Activated CD4-positive, alpha-beta T cell treated with anti-CD3 and anti-CD28 coated beads, Interleukin-2, amount 50 U/mL, for 16 hours (primary cell): ENCODE data around the gene SMARCA4.
A peak's percentile ranks its signal among the peaks of the same experiment; 100 is the strongest.
"Not testable (repeated sequence)": the region's sequence is repeated elsewhere in the genome, so short reads cannot be mapped to it uniquely, and the experiment has no call there.

ENCODE experiments used
- DNase-seq: peaks from one replicate; pipeline ENCODE4 v3.0.0-alpha.2; 2020

Gene SMARCA4

DNA sequence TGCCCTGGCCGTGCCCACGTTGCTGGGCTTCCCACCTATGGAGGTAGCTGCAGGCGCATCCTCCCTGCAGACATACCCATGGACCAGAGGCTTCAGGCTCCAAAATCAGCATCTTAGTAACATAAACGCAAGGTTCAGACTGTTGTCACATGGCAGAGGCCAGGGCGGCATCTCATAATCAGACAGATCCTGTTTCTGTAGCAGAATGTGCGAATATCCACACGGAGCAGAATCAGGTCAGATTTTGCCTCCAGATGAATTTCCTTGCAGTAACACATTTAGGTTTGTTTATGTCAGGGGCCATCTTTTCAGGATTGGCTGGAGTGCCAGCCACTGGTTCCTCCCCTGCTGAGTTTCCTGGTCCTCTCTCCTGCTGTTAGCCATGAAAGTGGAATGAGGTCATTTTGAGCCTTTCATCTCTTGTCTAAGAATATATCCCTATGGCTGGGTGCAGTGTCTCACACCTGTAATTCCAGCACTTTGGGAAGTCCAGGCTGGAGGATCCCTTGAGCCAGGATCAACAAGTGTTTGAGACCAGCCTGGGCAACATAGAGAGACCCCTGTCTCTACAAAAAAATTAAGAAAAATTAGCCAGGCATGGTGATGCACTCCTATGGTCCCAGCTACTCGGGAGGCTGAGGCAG, 20.5 kb downstream of the SMARCA4 start:
- no peak for DNase-seq

DNA sequence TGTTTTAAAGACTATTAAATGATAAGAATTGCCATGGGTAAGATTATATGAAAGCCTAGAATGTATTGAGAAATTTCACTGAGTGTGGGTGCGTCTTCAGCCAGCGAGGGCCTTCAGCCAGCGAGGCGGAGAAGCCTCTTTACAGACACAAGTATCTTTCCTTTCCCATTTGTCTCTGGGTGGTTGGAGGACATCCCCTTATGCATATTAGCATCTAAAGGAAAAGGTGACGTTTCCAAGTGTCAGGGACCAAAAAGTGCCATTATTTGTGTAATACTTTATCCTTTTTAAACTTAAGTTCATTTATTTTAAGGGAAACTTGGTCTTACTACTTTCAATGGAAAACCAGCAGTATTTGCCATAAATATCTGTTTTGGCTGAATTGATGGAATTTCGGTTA, 22.2 kb downstream of the SMARCA4 start:
- DNase-seq = no peak

DNA sequence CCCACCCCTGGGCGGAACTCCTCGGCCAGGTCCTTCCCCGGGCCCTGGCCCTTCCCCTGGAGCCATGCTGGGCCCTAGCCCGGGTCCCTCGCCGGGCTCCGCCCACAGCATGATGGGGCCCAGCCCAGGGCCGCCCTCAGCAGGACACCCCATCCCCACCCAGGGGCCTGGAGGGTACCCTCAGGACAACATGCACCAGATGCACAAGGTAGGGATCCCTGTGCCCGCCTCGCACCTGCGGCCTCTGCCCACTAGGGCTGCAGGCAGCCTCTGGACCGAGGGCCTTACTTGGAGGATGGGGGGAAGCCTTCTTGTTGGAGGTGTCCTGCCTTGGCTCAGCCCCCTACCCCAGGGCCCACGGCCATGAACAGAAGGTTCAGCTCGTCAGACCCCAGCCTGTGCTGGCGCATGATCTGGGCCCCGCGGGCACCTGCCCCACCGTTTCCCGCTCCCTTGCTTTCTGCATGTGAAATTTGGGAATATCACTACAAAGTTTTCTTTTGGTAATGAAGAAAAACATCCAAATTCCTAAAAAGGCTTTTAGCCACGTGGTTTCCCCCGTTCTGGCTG, 23.4 kb downstream of the SMARCA4 start:
- DNase-seq = no peak

DNA sequence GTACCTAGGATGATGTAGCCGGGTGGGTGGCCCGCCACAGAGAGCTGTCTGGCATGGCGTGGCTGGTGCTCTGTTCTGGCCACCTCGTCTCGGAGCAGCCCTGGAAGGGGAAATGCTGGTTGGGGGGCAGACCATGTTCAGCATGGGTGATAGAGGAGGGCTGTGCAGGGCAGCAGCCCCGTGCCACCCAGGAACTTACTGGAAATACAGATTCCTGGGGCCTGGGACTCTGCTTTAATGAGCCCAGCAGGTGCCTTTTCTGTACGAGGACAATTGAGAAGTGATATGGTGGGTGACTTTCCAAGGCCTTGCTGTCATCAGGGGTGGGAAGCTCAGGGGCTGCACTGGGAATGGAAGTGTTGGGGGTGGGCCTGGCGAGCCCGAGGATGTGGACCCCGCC, 24.7 kb downstream of the SMARCA4 start:
- no peak for DNase-seq

DNA sequence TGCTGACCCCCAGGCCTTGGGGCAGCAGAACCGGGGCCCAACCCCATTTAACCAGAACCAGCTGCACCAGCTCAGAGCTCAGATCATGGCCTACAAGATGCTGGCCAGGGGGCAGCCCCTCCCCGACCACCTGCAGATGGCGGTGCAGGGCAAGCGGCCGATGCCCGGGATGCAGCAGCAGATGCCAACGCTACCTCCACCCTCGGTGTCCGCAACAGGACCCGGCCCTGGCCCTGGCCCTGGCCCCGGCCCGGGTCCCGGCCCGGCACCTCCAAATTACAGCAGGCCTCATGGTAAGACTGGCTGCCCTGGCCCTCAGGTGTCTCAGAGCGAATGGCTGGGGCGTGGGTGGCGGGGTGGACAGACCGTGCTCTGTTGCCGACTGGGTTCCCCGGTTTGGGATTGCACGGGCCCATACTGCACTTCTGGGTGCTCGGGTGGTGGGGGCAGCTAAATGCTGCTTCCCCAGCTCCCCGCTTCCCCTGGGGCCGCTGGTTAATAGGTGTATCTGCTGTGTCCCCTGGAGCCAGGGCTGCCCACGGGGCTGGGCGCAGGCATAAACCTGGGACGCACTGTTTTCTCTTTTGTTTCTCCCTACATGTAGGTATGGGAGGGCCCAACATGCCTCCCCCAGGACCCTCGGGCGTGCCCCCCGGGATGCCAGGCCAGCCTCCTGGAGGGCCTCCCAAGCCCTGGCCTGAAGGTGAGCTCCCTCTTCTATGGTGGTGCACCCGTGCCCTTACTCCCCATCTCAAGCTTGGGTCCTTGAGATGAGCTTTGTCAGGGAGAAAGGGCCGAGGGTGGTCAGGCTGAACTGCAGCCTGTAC, 25.7 kb downstream of the SMARCA4 start:
- DNase-seq = no peak

DNA sequence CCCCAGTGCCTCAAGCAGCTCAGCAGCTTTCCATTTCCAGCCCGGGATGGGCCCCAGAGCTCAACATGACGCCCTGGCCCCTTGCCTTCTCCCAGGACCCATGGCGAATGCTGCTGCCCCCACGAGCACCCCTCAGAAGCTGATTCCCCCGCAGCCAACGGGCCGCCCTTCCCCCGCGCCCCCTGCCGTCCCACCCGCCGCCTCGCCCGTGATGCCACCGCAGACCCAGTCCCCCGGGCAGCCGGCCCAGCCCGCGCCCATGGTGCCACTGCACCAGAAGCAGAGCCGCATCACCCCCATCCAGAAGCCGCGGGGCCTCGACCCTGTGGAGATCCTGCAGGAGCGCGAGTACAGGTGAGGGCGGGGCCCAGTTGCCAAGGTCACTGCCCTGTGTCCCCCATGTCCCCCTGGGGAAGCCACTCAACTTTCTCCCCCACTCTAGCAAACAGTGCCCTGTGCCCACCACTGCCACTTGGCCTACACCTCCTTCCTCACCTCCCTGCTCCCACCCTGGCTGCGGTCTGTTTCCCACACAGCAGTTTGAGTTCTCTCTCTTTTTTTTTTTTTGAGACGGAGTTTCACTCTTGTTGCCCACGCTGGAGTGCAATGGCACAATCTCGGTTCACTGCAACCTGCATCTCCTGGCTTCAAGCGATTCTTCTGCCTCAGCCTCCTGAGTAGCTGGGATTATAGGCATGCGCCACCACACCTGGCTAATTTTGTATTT, 26.9 kb downstream of the SMARCA4 start:
- DNase-seq = no peak

DNA sequence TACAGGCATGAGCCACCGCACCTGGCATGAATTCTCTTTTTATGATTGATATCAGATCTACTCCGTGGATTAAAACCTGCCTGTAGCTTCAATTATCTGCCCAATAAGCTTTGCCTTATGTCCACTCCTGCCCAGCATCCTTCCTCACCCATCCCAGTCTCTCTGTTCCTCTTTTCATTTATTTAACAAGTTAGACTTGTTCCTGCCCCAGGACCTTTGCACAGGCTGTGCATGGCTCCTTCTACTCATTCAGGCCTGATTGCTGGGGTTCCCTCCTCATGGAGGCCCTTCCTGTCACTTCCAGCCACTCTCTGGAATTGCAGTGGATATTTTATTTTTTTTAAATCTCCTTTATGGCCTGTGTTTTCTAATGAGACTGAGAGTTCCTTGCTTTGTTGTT, 27.6 kb downstream of the SMARCA4 start:
- no peak for DNase-seq

DNA sequence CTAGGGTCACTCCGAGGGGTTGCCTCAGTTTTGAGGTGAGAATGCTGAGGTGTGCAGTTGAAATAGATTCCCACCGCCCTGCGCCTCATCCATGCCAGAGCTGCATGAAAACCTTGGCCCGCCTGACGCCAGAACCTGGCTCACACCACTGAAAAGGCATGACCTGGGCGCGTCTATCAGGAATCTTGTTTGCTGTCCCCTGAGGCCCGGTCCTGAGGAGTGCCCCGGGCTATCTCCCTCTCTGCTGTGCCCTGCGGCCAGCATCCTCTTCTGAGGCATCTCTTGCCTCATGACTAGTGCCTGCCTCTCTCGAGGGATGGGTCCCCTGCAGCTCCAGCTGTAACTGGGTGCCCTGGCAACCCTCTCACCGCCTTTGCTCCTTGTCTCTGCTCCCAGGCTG, 28.1 kb downstream of the SMARCA4 start:
- DNase-seq = no peak

DNA sequence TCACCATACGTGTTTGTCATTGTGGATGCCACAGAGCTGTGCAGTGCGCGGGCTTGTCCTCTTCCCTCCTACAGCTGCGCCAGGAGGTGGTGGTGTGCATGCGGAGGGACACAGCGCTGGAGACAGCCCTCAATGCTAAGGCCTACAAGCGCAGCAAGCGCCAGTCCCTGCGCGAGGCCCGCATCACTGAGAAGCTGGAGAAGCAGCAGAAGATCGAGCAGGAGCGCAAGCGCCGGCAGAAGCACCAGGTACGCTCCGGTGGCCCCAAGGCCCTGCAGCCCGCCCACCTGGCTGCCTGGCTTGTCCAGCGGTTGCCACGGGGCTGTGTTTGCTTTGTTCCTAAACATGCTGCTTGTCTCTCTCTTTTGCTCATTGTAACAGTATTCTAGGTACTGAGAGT, 30.2 kb downstream of the SMARCA4 start:
- DNase-seq = no peak

DNA sequence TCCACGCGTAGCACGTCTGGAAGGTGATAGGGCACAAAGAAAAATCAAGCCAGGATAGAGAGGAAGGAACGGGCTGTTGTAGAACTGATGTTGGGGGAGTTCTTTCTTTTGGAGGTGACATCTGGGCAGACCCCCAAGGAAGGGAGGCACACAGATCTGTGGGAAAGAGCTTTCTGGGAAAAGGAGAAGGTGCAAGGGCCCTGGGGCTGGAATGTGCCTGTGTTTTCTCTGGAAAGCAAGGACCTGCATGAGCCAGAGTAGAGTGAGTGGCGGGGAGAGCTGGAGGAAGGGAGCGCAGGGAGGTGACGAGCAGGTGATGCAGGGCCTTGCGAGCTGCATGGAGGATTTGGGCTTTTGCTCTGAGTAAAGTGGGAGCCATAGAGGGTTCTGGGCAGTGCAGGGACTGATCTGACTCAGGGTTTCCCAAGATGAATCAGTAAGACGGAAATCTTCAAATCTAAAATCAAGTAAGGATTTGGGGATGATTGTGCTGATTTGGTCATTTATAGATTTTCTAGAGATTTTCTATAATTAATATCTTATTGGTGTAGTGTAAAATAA, 30.8 kb downstream of the SMARCA4 start:
- peak; percentile 55 for DNase-seq

DNA sequence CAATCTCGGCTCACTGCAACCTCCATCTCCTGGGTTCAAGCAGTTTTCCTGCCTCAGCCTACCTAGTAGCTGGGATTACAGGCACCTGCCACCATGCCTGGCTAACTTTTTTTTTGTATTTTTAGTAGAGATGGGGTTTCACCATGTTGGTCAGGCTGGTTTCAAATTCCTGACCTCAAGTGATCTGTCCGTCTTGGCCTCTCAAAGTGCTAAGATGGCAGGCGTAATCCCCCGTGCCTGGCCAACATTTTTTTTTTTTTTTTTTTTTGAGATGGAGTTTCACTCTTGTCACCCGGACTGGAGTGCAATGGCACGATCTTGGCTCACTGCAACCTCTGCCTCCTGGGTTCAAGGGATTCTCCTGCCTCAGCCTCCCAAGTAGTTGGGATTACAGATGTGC, 31.3 kb downstream of the SMARCA4 start:
- DNase-seq = not testable (repeated sequence)

DNA sequence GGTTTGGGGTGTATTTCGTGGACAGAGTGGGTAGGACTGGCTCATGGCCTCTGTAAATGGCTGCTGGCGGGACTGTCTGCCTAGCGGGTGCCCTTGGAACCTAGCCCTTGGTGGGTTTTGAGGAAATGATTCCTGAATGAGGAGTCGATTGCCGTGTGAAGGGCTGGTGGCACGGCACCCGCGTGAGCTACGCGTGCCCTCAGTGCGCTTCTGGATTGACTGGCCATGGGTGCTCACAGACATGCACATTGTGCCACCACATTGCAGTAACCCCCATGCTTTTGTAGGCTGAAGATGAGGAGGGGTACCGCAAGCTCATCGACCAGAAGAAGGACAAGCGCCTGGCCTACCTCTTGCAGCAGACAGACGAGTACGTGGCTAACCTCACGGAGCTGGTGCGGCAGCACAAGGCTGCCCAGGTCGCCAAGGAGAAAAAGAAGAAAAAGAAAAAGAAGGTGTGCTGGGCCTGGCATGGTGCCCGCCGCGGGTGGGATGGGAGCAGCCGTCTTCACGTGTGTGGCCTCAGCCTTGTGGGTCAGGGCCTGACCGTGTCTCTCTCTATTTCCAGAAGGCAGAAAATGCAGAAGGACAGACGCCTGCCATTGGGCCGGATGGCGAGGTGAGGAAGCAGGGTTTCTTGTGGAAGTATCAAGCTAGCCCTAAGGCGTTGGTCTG, 35.2 kb downstream of the SMARCA4 start:
- no peak for DNase-seq

DNA sequence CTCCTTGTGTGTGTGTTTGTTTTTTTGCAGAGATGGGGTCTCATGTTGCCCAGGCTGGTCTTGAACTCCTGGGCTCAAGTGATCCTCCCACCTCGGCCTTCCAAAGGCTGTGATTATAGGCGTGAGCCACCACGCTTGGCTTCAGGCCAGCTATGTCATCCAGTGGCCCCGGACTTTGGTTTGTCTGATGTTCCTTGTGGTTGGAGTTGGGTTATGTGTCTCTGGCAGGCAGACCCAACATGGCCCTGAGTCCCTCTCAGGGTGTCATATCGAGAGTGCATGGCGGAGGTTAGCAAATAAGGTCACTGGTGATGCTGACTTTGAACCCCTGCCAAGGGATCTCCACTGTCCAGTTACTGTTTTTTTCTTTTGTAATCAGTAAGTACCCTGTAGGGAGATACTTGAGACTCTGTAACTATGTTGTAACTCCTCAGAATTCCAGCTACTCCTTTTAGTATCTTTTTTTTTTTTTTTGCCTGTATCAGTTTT, 37.3 kb downstream of the SMARCA4 start:
- DNase-seq = no peak

DNA sequence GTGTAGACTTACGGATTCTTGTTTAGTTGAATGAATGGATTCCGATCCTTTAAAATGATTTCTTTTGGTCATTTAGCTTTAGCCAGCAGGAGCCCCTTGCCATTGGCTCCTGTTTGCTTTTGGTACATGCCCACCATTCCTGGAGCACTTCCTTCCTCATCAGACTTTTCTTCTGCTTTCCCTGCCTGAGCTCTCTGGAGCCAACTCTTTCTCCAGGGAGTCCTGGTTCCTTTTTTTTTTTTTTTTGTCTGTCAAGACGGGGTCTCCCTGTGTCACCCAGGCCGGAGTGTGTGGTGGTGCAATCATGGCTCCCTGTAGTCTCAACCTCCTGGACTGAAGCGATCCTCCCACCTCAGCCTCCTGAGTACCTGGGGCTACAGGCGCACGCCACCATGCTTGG, 37.8 kb downstream of the SMARCA4 start:
- DNase-seq = no peak

DNA sequence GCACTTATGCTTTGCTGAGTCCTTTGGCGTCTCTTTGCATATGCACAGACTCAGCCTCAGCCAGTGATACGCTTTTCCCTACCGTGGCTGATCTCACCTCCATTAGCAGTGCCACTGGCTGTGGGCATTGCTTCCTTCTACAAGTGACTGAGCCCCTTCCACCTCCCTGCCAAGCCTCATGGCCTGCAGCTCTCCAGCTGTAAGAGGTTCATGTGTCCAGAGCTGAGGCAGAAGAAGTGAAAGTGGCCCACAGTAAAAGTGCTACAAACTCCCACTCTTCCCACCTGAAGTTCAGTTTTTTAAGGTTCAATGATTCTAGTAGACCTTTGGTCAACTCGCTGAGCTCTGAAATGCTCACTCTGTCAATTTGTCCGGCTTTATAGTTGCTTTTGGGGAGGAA, 44.7 kb downstream of the SMARCA4 start:
- no peak for DNase-seq

DNA sequence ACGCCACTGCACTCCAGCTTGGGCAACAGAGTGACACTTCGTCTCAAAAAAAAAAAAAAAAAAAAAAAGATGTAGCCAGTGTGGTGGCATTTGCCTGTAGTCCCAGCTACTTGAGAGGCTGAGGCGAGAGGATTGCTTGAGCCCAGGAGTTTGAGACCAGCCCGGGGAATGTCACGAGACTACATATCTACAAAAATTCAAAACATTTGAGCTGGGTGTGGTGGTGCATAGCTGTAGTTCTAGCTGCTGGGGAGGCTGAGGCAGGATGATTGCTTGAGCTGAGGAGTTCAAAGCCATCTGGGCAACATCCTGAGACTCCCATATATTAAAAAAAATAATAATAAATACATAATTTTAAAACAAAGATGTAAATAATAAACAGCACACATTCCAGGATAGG, 46.6 kb downstream of the SMARCA4 start:
- no peak for DNase-seq

DNA sequence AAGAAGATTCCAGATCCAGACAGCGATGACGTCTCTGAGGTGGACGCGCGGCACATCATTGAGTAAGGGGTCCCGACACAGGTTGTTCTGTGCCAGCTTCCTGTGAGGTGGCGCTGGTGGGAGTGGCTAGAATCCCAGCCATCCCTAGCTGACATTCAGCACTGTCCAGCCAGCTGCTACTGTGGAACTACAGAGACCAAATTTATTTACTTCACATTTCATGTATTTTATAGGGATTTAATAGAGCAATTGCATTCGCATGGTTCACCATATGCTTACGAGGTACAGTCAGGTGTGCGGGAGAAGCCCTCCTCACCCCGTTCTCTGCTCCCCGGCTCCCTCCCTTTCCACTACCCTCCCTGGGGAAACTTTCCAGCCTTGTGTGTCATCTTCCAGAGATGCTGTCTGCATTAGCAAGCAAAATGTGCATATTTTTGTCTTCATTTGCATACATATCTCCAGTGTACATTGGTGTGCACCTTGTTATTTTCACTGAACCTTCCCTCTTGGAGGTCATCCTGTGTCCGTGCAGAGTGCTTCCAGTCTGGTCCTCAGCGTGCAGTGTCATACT, 47.2 kb downstream of the SMARCA4 start:
- no peak for DNase-seq

DNA sequence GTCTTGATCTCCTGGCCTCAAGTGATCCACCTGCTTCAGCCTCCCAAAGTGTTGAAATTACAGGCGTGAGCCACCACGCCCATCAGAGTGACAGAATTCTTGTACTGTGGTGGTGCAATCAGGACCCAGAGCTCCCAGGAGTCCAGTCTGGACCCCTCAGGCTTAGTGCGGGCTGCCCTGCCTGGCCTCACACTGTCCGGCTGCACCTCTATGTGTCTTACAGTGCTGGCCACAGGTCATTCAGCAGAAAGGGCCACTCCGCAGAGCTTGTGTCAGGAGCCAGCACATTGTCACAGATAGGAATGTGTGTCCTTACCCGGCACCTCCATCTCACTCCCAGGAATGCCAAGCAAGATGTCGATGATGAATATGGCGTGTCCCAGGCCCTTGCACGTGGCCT, 49.2 kb downstream of the SMARCA4 start:
- no peak for DNase-seq

DNA sequence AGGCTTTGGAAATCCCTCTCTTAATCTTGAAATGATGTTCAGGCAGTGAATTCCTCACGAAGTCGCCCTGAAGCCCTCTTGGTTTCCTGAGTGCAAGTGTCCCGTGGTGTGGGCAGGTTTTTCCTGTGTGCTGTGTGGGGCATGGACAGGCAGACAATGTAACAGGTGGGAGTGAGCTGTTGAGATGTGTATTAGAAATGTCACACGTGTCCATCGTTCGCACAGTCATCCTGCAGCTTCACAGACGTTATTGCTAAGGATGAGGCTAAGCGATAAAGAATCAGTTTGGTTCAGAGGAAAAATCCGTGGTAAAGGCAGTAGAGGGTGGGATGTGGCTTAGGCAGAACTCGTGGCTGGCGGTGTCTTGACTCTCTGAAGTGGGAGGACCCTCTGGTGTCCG, 51.7 kb downstream of the SMARCA4 start:
- no peak for DNase-seq

DNA sequence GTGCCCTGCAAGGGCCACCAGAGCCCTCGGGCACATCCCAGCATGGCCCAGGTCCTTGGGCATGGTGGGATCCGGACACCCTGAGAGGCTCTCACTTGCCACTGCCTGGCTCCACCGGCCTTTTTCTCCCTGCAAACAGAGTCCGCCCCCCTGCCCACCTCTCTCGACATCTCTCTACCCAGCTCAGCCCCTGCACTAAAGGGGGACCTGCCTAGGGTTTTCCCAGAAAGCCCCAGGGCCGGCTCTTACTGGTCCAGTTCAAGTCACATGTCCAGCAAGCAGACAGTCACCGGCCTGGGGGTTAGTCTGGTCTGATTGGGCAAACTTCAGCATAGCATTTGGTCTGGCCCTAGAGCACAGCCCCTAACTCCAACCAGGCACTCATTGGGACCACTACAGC, 52.9 kb downstream of the SMARCA4 start:
- DNase-seq = no peak

DNA sequence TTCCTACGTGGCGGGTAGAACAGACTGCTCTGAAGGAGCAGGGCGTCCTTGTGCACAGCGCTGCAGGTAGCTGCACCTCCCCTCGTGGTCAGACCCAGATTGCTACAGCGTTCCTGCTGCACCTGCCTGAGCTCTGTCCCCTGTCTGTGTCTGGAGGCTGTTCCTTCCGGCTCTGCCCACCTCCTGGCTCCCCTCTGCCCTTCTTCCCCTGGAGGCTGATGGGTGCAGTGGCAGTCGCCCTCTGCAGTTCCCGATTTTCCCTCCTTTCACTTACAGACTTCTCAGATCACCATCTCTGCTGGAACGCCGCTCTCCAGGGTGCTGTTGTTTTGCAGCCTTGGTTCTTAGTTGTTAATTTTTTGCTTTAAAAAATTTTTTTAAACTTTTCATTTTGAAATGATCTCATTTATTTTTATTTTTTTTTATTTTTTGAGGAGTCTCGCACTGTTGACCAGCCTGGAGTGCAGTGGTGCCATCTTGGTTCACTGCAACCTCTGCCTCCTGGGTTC, 53.6 kb downstream of the SMARCA4 start:
- DNase-seq = no peak

DNA sequence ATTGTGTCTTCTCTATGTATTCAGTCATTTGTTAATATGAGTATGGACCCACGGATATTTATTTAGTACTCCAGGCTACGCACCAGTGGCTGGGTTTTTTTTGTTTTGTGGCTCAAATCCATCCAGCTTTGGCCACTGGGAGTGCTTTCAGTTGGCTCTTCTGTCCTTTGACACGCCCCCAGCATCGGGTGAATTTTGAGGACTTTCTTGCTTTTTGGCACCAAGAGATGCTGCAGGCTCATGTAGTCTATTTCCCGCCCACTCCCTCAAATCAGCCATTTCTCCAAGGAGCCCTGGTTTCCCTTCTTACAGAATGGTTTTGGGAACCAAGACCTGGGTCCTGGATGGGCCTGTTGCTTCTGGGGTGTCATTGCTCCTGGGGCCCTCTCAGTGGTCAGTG, 55.8 kb downstream of the SMARCA4 start:
- DNase-seq = no peak
